ENCODE results near the gene TRIAP1. TPM values are rescaled to one million over a fixed set of nuclear protein-coding genes. Genes with fewer than 3 reads are reported as not detected.
A peak's percentile ranks its signal among the peaks of the same experiment; 100 is the strongest.

The TRIAP1 gene
- total and polyA plus RNA-seq, 2 donors (not counting 3 experiments of a cell fraction or from before 2014, with no cell fraction given) = 26.1 to 46.0 TPM

- H3K4me3 ChIP-seq (replicated peaks in 1 of 3; ENCODE audit: insufficient read depth in 1 of 3, low read depth in 1 of 3, low read length in 3 of 3) = peak within 1 kb of the TSS; percentile 48 to 76 (median 49)
- peaks cover 0 to 4% of the 10 kb centered on the region in 2 experiments for H3K36me3 ChIP-seq (ENCODE audit: control insufficient read depth in 2 of 2, extremely low read depth in 1 of 2, insufficient read depth in 2 of 2, low read length in 2 of 2)
- H3K9ac ChIP-seq (replicated peaks; ENCODE audit: extremely low read depth, insufficient read depth, low read length) = peak within 1 kb of the TSS; percentile 17
- DNase-seq (ENCODE audit: low read depth, low spot score) = peak; percentile 91
- no peaks in the 10 kb centered on the region for H3K9me3 ChIP-seq (replicated peaks; ENCODE audit: control insufficient read depth, insufficient read depth, low read length)
- H3K4me1 ChIP-seq (ENCODE audit: control insufficient read depth, extremely low read depth, insufficient read depth, low read length) = peaks cover 14% of the 10 kb centered on the region
- H4K20me1 ChIP-seq (replicated peaks; ENCODE audit: control insufficient read depth, extremely low read depth, insufficient read depth, low read length) = no peaks in the 10 kb centered on the region
- H3K27me3 ChIP-seq (ENCODE audit: control insufficient read depth in 2 of 2, insufficient read depth in 2 of 2, low read length in 2 of 2) = no peaks in the 10 kb centered on the region
- H3K4me2 ChIP-seq (ENCODE audit: insufficient read depth, low read length) = peak within 1 kb of the TSS; percentile 84
- FAIRE-seq = peak; percentile 99
- H3K9me1 ChIP-seq (replicated peaks; ENCODE audit: control insufficient read depth, extremely low read depth, insufficient read depth, low read length) = no peaks in the 10 kb centered on the region
- peak within 1 kb of the TSS; percentile 2 for H3K27ac ChIP-seq (ENCODE audit: insufficient read depth, low read depth, low read length)
- peak within 1 kb of the TSS; percentile 94 for H2AFZ ChIP-seq (ENCODE audit: low read depth, low read length)
- TSS peak; percentile 69 for BruUV-seq (replicated peaks)
- CTCF ChIA-PET = interaction anchor here (0.7 to 1.9 kb wide), 5 partner anchors 20 to 144 kb away, joined by 3 to 6 read pairs (median 3); partner anchors contain the start of gene POP5
- H3K79me2 ChIP-seq (ENCODE audit: control insufficient read depth, insufficient read depth, low read length) = peaks cover 20% of the 10 kb centered on the region
- POLR2A ChIA-PET = interaction anchor here (0.8 kb wide), 1 partner anchor 31 kb away, joined by 3 read pairs; no protein-coding TSS in a partner anchor
- dilution Hi-C loops (cut with MboI; ENCODE audit: extremely low pct_ligation_motif_present, low sequenced_read_pairs) = no loop called here
- intact Hi-C loops (cut with micrococcal nuclease) = loop anchor here (1.0 to 2.0 kb wide), 3 partner anchors 8 to 81 kb away; partner anchors contain the start of genes DYNLL1, GATC and TRIAP1
- no peak for TF ChIP-seq CTCF (IDR thresholded peaks at IDR 0.05; ENCODE audit: extremely low read depth in 1 of 2, insufficient read depth in 1 of 2, low read depth in 1 of 2, low read length in 2 of 2)
- TF ChIP-seq MYC (IDR thresholded peaks at IDR 0.05; ENCODE audit: low read depth, low read length) = no peak
- peak; percentile 84 for TF ChIP-seq POLR2AphosphoS5 (IDR thresholded peaks at IDR 0.05; ENCODE audit: insufficient read depth, low read depth, low read length)
- TF ChIP-seq POLR2A (IDR thresholded peaks at IDR 0.05; ENCODE audit: low read depth, low read length) = peak; percentile 93
- TF ChIP-seq FOS (IDR thresholded peaks at IDR 0.05; ENCODE audit: borderline replicate concordance, insufficient read depth, low read length) = no peak
- TF ChIP-seq EZH2 (IDR thresholded peaks at IDR 0.05; ENCODE audit: borderline replicate concordance, low read depth, low read length, severe bottlenecking) = no peak
- TF ChIP-seq GATA2 (IDR thresholded peaks at IDR 0.05; ENCODE audit: insufficient read depth, insufficient read length, low read depth, low read length) = no peak
- no peak for TF ChIP-seq MAX (IDR thresholded peaks at IDR 0.05; ENCODE audit: insufficient read depth, insufficient read length)
- no peak for TF ChIP-seq JUN (IDR thresholded peaks at IDR 0.05; ENCODE audit: borderline replicate concordance, insufficient read depth, insufficient read length, low read depth)
Observed at GRCh38 chr12:120437735-120438494, 8.3 kb downstream of the TRIAP1 start, which contains the start of gene COX6A1. COX6A1 (plus strand) TSS chr12:120438113; CDS start chr12:120438127, 14 bp downstream.
